SH-SY5Y (cell line): ENCODE measurements around the gene CDKL4.

Experiments used
- GATA2 ChIP-seq: IDR thresholded peaks from 2 replicates; pipeline ENCODE4 v1.6.1; 2011; ENCODE audit warnings: mild to moderate bottlenecking, low read depth, low read length
- GATA3 ChIP-seq: IDR thresholded peaks from 2 replicates; pipeline ENCODE4 v1.6.1; 2011; ENCODE audit warnings: low read depth, mild to moderate bottlenecking, low read length, moderate library complexity

DNA sequence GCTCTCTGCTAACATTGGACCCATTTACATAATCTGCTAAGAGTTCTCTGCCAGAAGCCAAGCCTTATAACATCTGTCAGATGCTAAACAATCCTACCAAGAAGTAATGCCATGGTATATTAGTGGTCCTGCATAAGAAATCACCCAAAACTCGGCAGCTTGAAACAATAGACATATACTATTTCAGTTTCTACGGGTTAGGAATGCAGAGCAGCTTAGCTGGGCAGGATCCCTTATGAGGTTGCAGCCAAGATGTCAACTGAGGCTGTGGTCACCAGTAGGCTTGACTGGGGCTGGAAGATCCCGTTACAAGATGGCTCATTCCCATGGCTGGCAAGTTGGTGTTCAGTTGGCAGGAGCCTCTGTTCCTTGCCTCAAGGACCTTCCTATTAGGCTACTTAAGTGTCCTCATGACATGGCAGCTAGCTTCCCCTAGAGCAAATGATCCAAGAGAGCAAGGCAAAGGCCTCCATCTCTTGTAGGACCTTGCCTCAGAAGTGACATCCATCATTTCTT, 97.8 kb downstream of the CDKL4 start:
- TF ChIP-seq GATA2: no peak
- no peak for TF ChIP-seq GATA3
